ENCODE results near the gene PIK3AP1. TPM values are rescaled to one million over a fixed set of nuclear protein-coding genes. Genes with fewer than 3 reads are reported as not detected.

PIK3AP1 gene
- total and polyA plus RNA-seq, 2 of the 13 experiments (the other 11 are each of a cell fraction or from before 2014, with no cell fraction given), result 3.6 to 13.8 TPM

GRCh38 chr10:96646301-96646700 is 74.0 kb downstream of the PIK3AP1 start:
- ATAC-seq, result no peak
- Histone ChIP-seq H3K4me3 (replicated peaks in 1 of 3; ENCODE audit: insufficient read depth in 1 of 3, low read depth in 2 of 3, low read length in 3 of 3) (no peak overlapping the region), H3K4me1 (ENCODE audit: insufficient read depth, low read length) (peaks cover 14% of the 10 kb centered on the region), H3K27me3 (ENCODE audit: control insufficient read depth in 1 of 2, insufficient read depth in 2 of 2, low read length in 2 of 2) (no peaks in the 10 kb centered on the region; a peak in 1 of 5 replicates), H3K9me3 (ENCODE audit: low read length) (no peaks in the 10 kb centered on the region), H3K36me3 (replicated peaks in 1 of 2; ENCODE audit: control insufficient read depth in 1 of 2, insufficient read depth in 2 of 2, low read length in 2 of 2) (peaks cover 1 to 8% of the 10 kb centered on the region in 2 experiments; a peak in 4 of 5 replicates), H3K27ac (ENCODE audit: extremely low read length, insufficient read depth, low read length) (no peak overlapping the region), H3K79me2 (ENCODE audit: insufficient read depth, low read length) (no peaks in the 10 kb centered on the region), H3K9ac (ENCODE audit: insufficient read depth, low read depth, low read length) (no peak overlapping the region), H2AFZ (ENCODE audit: low read length) (no peak overlapping the region), H3K4me2 (ENCODE audit: low read depth, low read length) (no peak overlapping the region), H4K20me1 (ENCODE audit: insufficient read depth, low read length) (no peaks in the 10 kb centered on the region)
- intact Hi-C loops (cut with micrococcal nuclease; ENCODE audit: unreplicated experiment) (no loop called here), in situ Hi-C loops (cut with HindIII; ENCODE audit: extremely low pct_ligation_motif_present, low pct_unique_long_range_greater_than_20kb) (no loop called here)
- no peak for DNase-seq (ENCODE audit: low spot score)
- WGBS (ENCODE audit: low lambda C conversion rate), result 78% methylated on average over 4 of the region's 4 CpGs
- no peak for FAIRE-seq
- ChIA-PET POLR2A (no interaction called here), CTCF (ENCODE audit: low intra/inter-chr PET ratio, low total read pairs) (no interaction called here)
- TF ChIP-seq HNRNPH1 (optimal IDR thresholded peaks at IDR 0.05; ENCODE audit: low read depth, low read length) (no peak), REPIN1 (CRISPR knock-in tag; IDR thresholded peaks at IDR 0.05; ENCODE audit: borderline replicate concordance, low read depth) (no peak), SIN3A (IDR thresholded peaks at IDR 0.05; ENCODE audit: borderline replicate concordance, low read depth, low read length) (no peak), FOXA3 (CRISPR knock-in tag; IDR thresholded peaks at IDR 0.05) (no peak), ZNF225 (CRISPR knock-in tag; IDR thresholded peaks at IDR 0.05) (no peak), ZNF879 (CRISPR knock-in tag; IDR thresholded peaks at IDR 0.05) (no peak), U2AF2 (IDR thresholded peaks at IDR 0.05; ENCODE audit: low read depth, low read length) (no peak), ZNF224 (CRISPR knock-in tag; IDR thresholded peaks at IDR 0.05) (no peak)
- no TSS peak for BruUV-seq (replicated peaks)

- no peaks in the 10 kb centered on the region for H3K9me3 ChIP-seq (ENCODE audit: low read length)
- POLR2A ChIA-PET, result no interaction called here
- FAIRE-seq (no peak), ATAC-seq (no peak), DNase-seq (ENCODE audit: low spot score) (no peak)
- H3K79me2 ChIP-seq (ENCODE audit: insufficient read depth, low read length), result no peaks in the 10 kb centered on the region
- no peak overlapping the region for H3K27ac ChIP-seq (ENCODE audit: extremely low read length, insufficient read depth, low read length)
- H3K27me3 ChIP-seq (ENCODE audit: control insufficient read depth in 1 of 2, insufficient read depth in 2 of 2, low read length in 2 of 2), result no peaks in the 10 kb centered on the region; a peak in 1 of 5 replicates
- peaks cover 1 to 8% of the 10 kb centered on the region in 2 experiments; a peak in 4 of 5 replicates for H3K36me3 ChIP-seq (replicated peaks in 1 of 2; ENCODE audit: control insufficient read depth in 1 of 2, insufficient read depth in 2 of 2, low read length in 2 of 2)
- no peak overlapping the region for H3K9ac ChIP-seq (ENCODE audit: insufficient read depth, low read depth, low read length)
- no TSS peak for BruUV-seq (replicated peaks)
- no peak overlapping the region for H3K4me3 ChIP-seq (replicated peaks in 1 of 3; ENCODE audit: insufficient read depth in 1 of 3, low read depth in 2 of 3, low read length in 3 of 3)
- in situ Hi-C loops (cut with HindIII; ENCODE audit: extremely low pct_ligation_motif_present, low pct_unique_long_range_greater_than_20kb), result no loop called here
- intact Hi-C loops (cut with micrococcal nuclease; ENCODE audit: unreplicated experiment), result no loop called here
- peaks cover 24% of the 10 kb centered on the region for H3K4me1 ChIP-seq (ENCODE audit: insufficient read depth, low read length)
- no peaks in the 10 kb centered on the region for H4K20me1 ChIP-seq (ENCODE audit: insufficient read depth, low read length)
- no peak overlapping the region for H3K4me2 ChIP-seq (ENCODE audit: low read depth, low read length)
- no peak overlapping the region for H2AFZ ChIP-seq (ENCODE audit: low read length)
- WGBS (ENCODE audit: low lambda C conversion rate), result 94% methylated on average over 11 of the region's 13 CpGs
- CTCF ChIA-PET (ENCODE audit: low intra/inter-chr PET ratio, low total read pairs), result no interaction called here
- no peak for TF ChIP-seq ZNF781 (CRISPR knock-in tag; IDR thresholded peaks at IDR 0.05; ENCODE audit: borderline replicate concordance, not compliant biosample characterization)
- TF ChIP-seq ZBTB46 (CRISPR knock-in tag; IDR thresholded peaks at IDR 0.05; ENCODE audit: borderline replicate concordance), result no peak
- no peak for TF ChIP-seq CEBPZ (IDR thresholded peaks at IDR 0.05; ENCODE audit: low read length)
- TF ChIP-seq ZNF20 (CRISPR knock-in tag; IDR thresholded peaks at IDR 0.05), result no peak
- no peak for TF ChIP-seq HOXA5 (CRISPR knock-in tag; IDR thresholded peaks at IDR 0.05)
- TF ChIP-seq NR2F6 (IDR thresholded peaks at IDR 0.05), result no peak
- no peak for TF ChIP-seq NR2F6 (CRISPR knock-in tag; IDR thresholded peaks at IDR 0.05)
- TF ChIP-seq TBP (CRISPR knock-in tag; IDR thresholded peaks at IDR 0.05), result no peak
Observed at GRCh38 chr10:96645191-96645721, 75.1 kb downstream of the PIK3AP1 start.
